ENCODE data around the gene ARMC5. TPM values are rescaled to one million over a fixed set of nuclear protein-coding genes. Genes with fewer than 3 reads are reported as not detected.

The ARMC5 gene
- total and polyA plus RNA-seq, 9 of the 15 experiments (the other 6 are each of a cell fraction or from before 2014, with no cell fraction given) = 0.11 to 13.5 (median 2.1) TPM

GRCh38 chr16:31471875-31472708, 12.8 kb downstream of the ARMC5 start, which contains the start of gene TGFB1I1:
Gene TGFB1I1 (plus strand): TSS chr16:31472152. CDS start chr16:31472189, 37 bp downstream.
- peak within 1 kb of the TSS; percentile 77 for H2AFZ ChIP-seq (ENCODE audit: low read depth, low read length)
- ATAC-seq = no peak
- H3K36me3 ChIP-seq (ENCODE audit: control insufficient read depth, insufficient read depth, low read length) = peaks cover 4% of the 10 kb centered on the region; the same call in 1 of the 3 replicates
- H3K9ac ChIP-seq (ENCODE audit: insufficient read depth in 1 of 2, low read depth in 2 of 2, low read length in 2 of 2) = peak within 1 kb of the TSS; percentile 14 to 72; a peak in 2 of 4 replicates
- FAIRE-seq = no peak
- no peaks in the 10 kb centered on the region for H3K27me3 ChIP-seq (ENCODE audit: control insufficient read depth in 2 of 2, insufficient read depth in 2 of 2, low read length in 2 of 2)
- no peak for DNase-seq (ENCODE audit: extremely low read depth in 1 of 4, low spot score in 3 of 4)
- 59% methylated on average over 24 of the region's 63 CpGs for WGBS (ENCODE audit: insufficient coverage, low coverage, missing lambda C conversion rate)
- in situ Hi-C loops (cut with MboI) = no loop called here
- no TSS peak for BruUV-seq (replicated peaks)
- POLR2A ChIA-PET = no interaction called here
- CTCF ChIA-PET (ENCODE audit: low intra/inter-chr PET ratio) = no interaction called here
- H3K9me3 ChIP-seq (replicated peaks; ENCODE audit: control insufficient read depth, insufficient read depth, low read depth, low read length) = no peaks in the 10 kb centered on the region
- peak within 1 kb of the TSS; percentile 32 for H3K4me2 ChIP-seq (ENCODE audit: insufficient read depth, low read length)
- H3K9me1 ChIP-seq (ENCODE audit: control insufficient read depth, insufficient read depth, low read length) = no peaks in the 10 kb centered on the region
- no peak within 1 kb of the TSS for H3K27ac ChIP-seq (ENCODE audit: extremely low read depth, low read depth, low read length)
- intact Hi-C loops (cut with micrococcal nuclease) = loop anchor here (5.0 kb wide), 1 partner anchor 50 kb away; no protein-coding TSS in a partner anchor
- H3K4me3 ChIP-seq = no peak within 1 kb of the TSS; the same call in 1 of the 2 replicates
- TF ChIP-seq POLR2G (IDR thresholded peaks at IDR 0.05; ENCODE audit: low read depth, low read length) (0 out of 2 replicates have a peak, but pooled peaks have one; percentile 23), BHLHE40 (IDR thresholded peaks at IDR 0.05; ENCODE audit: low read length) (no peak), VEZF1 (CRISPR knock-in tag; IDR thresholded peaks at IDR 0.05) (0 out of 2 replicates have a peak, but pooled peaks have one; percentile 25), ARID2 (IDR thresholded peaks at IDR 0.05) (no peak), FOXA3 (CRISPR knock-in tag; conservative IDR thresholded peaks at IDR 0.05 in 1 of 2, IDR thresholded peaks at IDR 0.05 in 1 of 2) (no peak), ZNF280B (CRISPR knock-in tag; IDR thresholded peaks at IDR 0.05) (no peak), ZNF224 (CRISPR knock-in tag; IDR thresholded peaks at IDR 0.05) (no peak), RBFOX2 (IDR thresholded peaks at IDR 0.05; ENCODE audit: low read depth, low read length) (peak; percentile 30; the same call in 1 of the 2 replicates), POLR2AphosphoS2 (IDR thresholded peaks at IDR 0.05; ENCODE audit: low read length) (no peak), PRPF4 (IDR thresholded peaks at IDR 0.05; ENCODE audit: insufficient read depth, low read depth, low read length, poor library complexity, severe bottlenecking) (no peak), ZNF140 (CRISPR knock-in tag; IDR thresholded peaks at IDR 0.05) (no peak), E2F3 (CRISPR knock-in tag; IDR thresholded peaks at IDR 0.05) (no peak), CBX8 (IDR thresholded peaks at IDR 0.05; ENCODE audit: borderline replicate concordance, extremely low read depth, low read depth, low read length, poor library complexity, severe bottlenecking) (no peak)
- H3K79me2 ChIP-seq (ENCODE audit: control insufficient read depth, insufficient read depth, low read length) = no peaks in the 10 kb centered on the region
- H3K4me1 ChIP-seq (replicated peaks in 1 of 2; ENCODE audit: control insufficient read depth in 2 of 2, insufficient read depth in 2 of 2, low read length in 2 of 2) = peaks cover 18 to 45% of the 10 kb centered on the region in 2 experiments; a peak in 4 of 5 replicates
- H4K20me1 ChIP-seq (replicated peaks; ENCODE audit: control insufficient read depth, insufficient read depth, low read length) = no peaks in the 10 kb centered on the region
